Upper lobe of left lung (tissue), 4 donors: ENCODE results near the gene KSR2.

Experiments
- CTCF ChIP-seq, 6 experiments: fragments of 450-650 bp in 4 of 6; fragments of 200-600 bp in 2 of 6; sonication (generic) in 2 of 6; IDR thresholded peaks; one replicate each; pipeline ENCODE4 v1.5.1; 2016 to 2019; ENCODE audit warnings: antibody characterized with exemption in 6 of 6
- EP300 ChIP-seq, 4 donors: sonication (generic); formaldehyde crosslinking; IDR thresholded peaks; one replicate each; pipeline ENCODE4 v1.5.1; 2017; ENCODE audit warnings: antibody characterized with exemption in 4 of 4, control low read depth in 2 of 4
- POLR2A ChIP-seq, 4 donors: fragments of 450-650 bp; IDR thresholded peaks; one replicate each; pipeline ENCODE4 v1.5.1; 2016 to 2017; ENCODE audit warnings: antibody characterized with exemption in 4 of 4, mild to moderate bottlenecking in 2 of 4
- POLR2AphosphoS5 ChIP-seq, 2 donors: sonication (generic); formaldehyde crosslinking; IDR thresholded peaks; one replicate each; pipeline ENCODE4 v1.5.1; 2017; ENCODE audit warnings: antibody characterized with exemption in 2 of 2

- TF ChIP-seq CTCF (IDR thresholded peaks at IDR 0.05) (no peak), POLR2AphosphoS5 (IDR thresholded peaks at IDR 0.05) (no peak), EP300 (IDR thresholded peaks at IDR 0.05) (no peak), POLR2A (IDR thresholded peaks at IDR 0.05) (no peak)
Observed at GRCh38 chr12:117881517-117881916, 87.3 kb downstream of the KSR2 start.
